GM19035 (cell line): ENCODE results near the gene ALPG.
"Not testable (repeated sequence)": the region's sequence is repeated elsewhere in the genome, so short reads cannot be mapped to it uniquely, and the experiment has no call there.

Source experiments
- ATAC-seq: cut with Tn5 transposase; IDR thresholded peaks from one replicate; pipeline ENCODE4 v1.9.1; 2021; ENCODE audit not compliant: unreplicated experiment

The ALPG gene

GRCh38 chr2:232418466-232419244 is 12.0 kb downstream of the ALPG start:
- no peak for ATAC-seq

- ATAC-seq, result no peak
Measured at GRCh38 chr2:232419245-232420072, 12.8 kb downstream of the ALPG start.

- no peak for ATAC-seq
Measured at GRCh38 chr2:232420073-232420454, 13.4 kb downstream of the ALPG start.

- ATAC-seq, result no peak
Measured at GRCh38 chr2:232420463-232421188, 14.0 kb downstream of the ALPG start.

GRCh38 chr2:232421189-232421785 is 14.6 kb downstream of the ALPG start:
- ATAC-seq, result no peak

- no peak for ATAC-seq
Measured at GRCh38 chr2:232422051-232422450, 15.4 kb downstream of the ALPG start.

- not testable (repeated sequence) for ATAC-seq
Measured at GRCh38 chr2:232422996-232423395, 16.4 kb downstream of the ALPG start.

GRCh38 chr2:232423407-232423806 is 16.8 kb downstream of the ALPG start:
- not testable (repeated sequence) for ATAC-seq

- no peak for ATAC-seq
Measured at GRCh38 chr2:232431705-232432590, 25.3 kb downstream of the ALPG start.

GRCh38 chr2:232432598-232433184 is 26.0 kb downstream of the ALPG start:
- ATAC-seq, result no peak

- ATAC-seq, result not testable (repeated sequence)
Measured at GRCh38 chr2:232433622-232434021, 27.0 kb downstream of the ALPG start.

GRCh38 chr2:232434091-232434490 is 27.4 kb downstream of the ALPG start:
- no peak for ATAC-seq

- ATAC-seq, result no peak
Measured at GRCh38 chr2:232434563-232435374, 28.1 kb downstream of the ALPG start.

GRCh38 chr2:232435375-232435648 is 28.7 kb downstream of the ALPG start:
- no peak for ATAC-seq

GRCh38 chr2:232435805-232436204 is 29.2 kb downstream of the ALPG start:
- no peak for ATAC-seq

- ATAC-seq, result no peak
Measured at GRCh38 chr2:232436381-232437194, 29.9 kb downstream of the ALPG start.

- no peak for ATAC-seq
Measured at GRCh38 chr2:232437195-232437571, 30.5 kb downstream of the ALPG start.

GRCh38 chr2:232438091-232438490 is 31.4 kb downstream of the ALPG start:
- ATAC-seq, result no peak
